Measurements from ENCODE around the gene PSMC4.

PSMC4 gene

DNA sequence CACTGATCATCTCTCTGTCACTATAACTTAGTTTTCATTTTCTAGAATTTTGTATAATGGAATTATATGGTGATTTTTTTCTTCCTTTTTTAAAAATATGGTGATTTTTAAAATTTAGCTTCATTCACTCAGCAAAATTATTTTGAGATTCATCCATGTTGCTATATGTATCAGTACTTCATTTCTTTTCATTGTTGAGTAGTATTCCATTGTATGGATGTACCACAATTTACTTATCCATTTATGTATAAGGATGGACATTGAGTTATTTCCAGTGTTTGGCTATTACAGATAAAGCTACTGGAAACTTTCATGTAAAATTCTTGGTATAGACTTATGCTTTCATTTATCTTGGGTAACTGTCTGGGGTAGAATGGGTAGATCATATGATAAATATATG lies 38.7 kb downstream of the PSMC4 start:
- H3K4me3 ChIP-seq (replicated peaks; ENCODE audit: low read depth, low read length): no peak overlapping the region
- TF ChIP-seq, protein P1, sequence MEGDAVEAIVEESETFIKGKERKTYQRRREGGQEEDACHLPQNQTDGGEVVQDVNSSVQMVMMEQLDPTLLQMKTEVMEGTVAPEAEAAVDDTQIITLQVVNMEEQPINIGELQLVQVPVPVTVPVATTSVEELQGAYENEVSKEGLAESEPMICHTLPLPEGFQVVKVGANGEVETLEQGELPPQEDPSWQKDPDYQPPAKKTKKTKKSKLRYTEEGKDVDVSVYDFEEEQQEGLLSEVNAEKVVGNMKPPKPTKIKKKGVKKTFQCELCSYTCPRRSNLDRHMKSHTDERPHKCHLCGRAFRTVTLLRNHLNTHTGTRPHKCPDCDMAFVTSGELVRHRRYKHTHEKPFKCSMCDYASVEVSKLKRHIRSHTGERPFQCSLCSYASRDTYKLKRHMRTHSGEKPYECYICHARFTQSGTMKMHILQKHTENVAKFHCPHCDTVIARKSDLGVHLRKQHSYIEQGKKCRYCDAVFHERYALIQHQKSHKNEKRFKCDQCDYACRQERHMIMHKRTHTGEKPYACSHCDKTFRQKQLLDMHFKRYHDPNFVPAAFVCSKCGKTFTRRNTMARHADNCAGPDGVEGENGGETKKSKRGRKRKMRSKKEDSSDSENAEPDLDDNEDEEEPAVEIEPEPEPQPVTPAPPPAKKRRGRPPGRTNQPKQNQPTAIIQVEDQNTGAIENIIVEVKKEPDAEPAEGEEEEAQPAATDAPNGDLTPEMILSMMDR (IDR thresholded peaks at IDR 0.05; ENCODE audit: low read depth, low read length, missing control alignments): no peak
- DNase-seq (ENCODE audit: extremely low read depth, low read depth): no peak

- no peak overlapping the region for H3K4me3 ChIP-seq (replicated peaks; ENCODE audit: low read depth, low read length)
- TF ChIP-seq, protein P1 (IDR thresholded peaks at IDR 0.05; ENCODE audit: low read depth, low read length, missing control alignments): no peak
- no peak for DNase-seq (ENCODE audit: extremely low read depth, low read depth)
Measured at GRCh38 chr19:40013991-40014390, 43.0 kb downstream of the PSMC4 start.

DNA sequence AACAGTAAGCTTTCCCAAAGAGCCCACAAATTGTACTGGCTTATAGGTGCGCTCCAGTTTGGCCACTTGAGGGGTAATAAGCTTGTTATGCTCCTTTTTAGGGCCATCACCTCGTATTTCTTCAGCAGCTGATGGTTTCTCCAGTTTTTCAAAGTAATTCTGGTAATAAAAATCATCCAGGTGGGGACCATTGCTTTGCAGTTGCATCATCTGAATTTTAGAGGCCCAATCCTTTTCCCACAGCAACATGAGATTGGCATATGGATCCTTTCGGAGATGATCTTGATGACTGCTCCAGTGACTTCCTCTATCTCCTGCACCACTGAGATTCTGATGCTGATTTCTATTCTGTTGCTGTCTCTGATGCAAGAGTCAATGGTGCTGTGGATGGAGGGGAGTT lies 53.0 kb downstream of the PSMC4 start:
- no peak overlapping the region for H3K4me3 ChIP-seq (replicated peaks; ENCODE audit: low read depth, low read length)
- TF ChIP-seq, protein P1 (IDR thresholded peaks at IDR 0.05; ENCODE audit: low read depth, low read length, missing control alignments): no peak
- no peak for DNase-seq (ENCODE audit: extremely low read depth, low read depth)

- no peak for DNase-seq (ENCODE audit: extremely low read depth, low read depth)
- TF ChIP-seq, protein P1 (IDR thresholded peaks at IDR 0.05; ENCODE audit: low read depth, low read length, missing control alignments): no peak
- H3K4me3 ChIP-seq (replicated peaks; ENCODE audit: low read depth, low read length): no peak overlapping the region
Measured at GRCh38 chr19:40025938-40026596, 55.1 kb downstream of the PSMC4 start.

DNA sequence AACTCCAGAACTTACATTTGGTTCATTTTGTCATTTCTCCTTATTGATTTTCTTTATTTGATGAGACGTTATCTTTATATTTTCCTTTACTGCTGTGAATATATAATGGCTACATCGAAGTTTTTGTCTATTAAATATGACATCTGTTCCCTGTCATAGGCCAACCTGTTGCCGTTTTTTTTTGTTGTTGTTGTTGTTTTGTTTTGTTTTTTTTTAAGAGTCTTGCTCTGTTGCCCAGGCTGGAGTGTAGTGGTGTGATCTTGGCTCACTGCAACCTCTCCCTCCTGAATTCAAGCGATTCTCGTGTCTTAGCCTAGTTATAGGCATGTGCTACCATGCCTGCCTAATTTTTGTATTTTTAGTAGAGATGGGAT lies 55.6 kb downstream of the PSMC4 start:
- H3K4me3 ChIP-seq (replicated peaks; ENCODE audit: low read depth, low read length): no peak overlapping the region
- no peak for DNase-seq (ENCODE audit: extremely low read depth, low read depth)

More for the DNA sequence above, 55.6 kb downstream of the PSMC4 start:
- TF ChIP-seq, protein P1 (IDR thresholded peaks at IDR 0.05; ENCODE audit: low read depth, low read length, missing control alignments): no peak

All from HFF-Myc (cell line).